ENCODE data around the gene ICAM3.

ICAM3 gene

GRCh38 chr19:10317857-10318462, 21.5 kb downstream of the ICAM3 start:
- no peak for DNase-seq

GRCh38 chr19:10317045-10317856, 22.2 kb downstream of the ICAM3 start:
- no peak for DNase-seq

DNA sequence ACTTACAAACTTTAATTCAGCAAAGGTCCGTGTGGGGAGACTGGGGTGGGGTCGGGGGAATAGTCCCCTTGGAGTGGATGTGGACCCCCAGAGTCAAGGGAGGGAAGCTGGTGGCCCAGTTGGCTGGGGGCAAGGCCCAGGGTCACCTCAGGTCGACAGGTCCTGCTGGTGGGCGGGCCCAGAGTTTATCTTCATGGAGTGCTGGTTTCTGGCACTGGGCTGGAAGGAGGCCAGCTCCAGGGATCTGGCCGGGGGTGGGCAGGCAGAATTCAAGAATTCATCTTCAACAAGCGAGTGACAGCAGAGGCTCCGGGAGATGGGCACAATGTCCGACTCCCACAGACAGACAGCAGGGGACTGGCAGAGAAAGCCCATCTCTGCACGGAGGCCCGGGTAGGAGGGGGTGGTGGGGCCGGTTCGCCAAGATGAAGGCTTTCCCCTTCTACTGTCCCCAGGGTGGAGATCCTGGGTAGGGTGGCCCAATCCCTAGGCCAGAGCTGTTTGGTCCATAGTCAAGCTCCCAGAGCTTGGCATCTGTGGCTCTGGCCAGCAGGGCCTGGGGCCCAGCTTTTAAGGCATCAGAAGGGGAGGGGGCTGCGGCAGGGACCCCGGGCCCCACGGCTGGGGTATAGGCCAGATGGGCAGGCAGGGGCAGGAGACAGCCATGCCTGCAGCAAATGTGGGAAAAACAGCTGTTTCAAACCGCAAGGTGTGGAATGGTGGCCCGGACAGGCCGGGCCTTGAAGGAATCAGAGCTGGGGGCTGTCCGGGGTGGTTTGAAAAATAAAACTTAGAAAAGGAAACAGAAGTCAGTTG, 23.0 kb downstream of the ICAM3 start:
- DNase-seq: no peak

DNA sequence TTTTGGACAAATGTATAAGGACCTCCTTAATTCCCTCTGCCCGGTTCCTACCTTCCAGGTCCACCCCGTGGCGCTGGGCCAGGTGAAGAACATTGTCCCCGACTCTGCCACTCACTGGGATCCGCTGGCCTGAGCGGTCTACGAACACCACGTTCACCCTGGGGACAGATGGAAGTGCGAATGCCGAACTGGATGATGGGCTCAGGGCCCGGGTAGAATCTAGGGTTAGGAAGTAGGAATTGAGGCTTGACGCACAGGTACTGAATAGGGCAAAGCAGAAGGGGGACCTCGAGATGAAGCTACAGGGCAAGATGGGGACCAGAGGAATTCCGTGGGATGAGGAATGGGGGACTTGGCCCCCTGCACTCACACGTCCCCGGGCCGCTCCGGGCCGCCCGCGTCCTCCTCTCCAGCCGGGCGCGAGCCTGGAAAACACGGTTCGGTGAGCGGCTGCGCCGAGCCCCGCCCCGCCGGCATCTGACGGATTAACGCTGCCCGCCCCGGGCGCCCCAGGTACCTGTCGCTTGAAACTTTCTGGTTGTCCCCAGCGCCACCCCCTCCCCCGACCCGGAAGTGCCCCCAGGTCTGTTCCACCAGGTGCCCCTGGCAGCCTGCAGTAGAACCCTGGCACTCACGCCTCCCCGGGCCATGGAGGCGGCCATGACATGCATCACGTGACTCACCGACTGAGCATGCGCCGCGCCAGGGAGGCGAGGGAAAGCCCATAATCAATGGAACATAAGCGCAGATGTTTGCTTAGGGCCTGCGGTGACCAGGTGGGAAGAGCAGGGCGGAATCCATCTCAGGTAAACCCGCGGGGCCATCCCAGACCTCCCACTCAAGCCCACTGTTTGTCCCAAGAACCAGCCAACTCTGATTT, 23.8 kb downstream of the ICAM3 start, which contains the start of gene FDX2:
TSS of gene FDX2 (minus strand) at position 681 of the 880 bp plus-strand sequence. CDS start at position 662, 19 bp downstream.
- DNase-seq: peak; percentile 92

DNA sequence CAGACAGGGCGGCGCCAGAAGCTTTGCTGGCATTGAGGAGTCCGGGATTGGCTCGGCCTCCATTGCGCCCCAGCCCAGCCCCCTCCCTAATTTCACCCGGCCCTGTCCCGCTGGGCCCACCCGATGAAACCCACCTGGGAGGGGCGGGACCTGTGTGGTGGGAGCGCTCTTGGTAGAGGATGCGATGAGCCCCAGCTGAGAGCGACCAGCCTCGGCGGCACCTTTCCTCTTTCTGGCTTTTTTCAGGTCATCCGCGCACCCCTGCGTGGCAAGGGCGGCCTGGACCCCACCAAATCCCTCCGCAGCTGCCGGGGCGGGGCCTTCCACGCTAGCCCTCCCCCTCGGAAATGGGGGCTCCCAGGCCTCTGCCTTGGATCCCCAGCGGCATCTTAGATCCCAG, 30.0 kb downstream of the ICAM3 start, which contains the start of gene ZGLP1:
TSS of gene ZGLP1 (minus strand) at position 393 of the 400 bp plus-strand sequence.
- DNase-seq: no peak

DNA sequence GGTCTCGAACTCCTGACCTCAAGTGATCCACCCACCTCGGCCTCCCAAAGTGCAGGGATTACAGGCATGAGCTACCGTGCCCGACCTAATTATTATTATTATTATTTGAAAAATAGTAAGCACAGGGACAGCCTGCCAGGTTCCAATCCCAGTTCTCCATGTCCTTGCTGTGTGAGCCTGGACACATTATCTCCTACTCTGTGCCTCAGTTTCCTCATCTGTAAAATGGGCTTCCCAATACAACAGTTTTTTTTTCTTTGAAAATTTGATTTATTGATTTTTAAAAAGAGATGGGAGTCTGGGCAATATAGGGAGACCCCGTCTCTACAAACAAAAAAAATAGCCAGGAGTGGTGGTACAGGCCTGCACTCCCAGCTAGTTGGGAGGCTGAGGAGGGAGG, 33.1 kb downstream of the ICAM3 start:
- DNase-seq: no peak

- DNase-seq: no peak
These were observed 34.2 kb downstream of the ICAM3 start for GRCh38 chr19:10305139-10305806.

- no peak for DNase-seq
These were observed 39.6 kb downstream of the ICAM3 start for GRCh38 chr19:10299545-10300458.

GRCh38 chr19:10295847-10296591, 43.4 kb downstream of the ICAM3 start:
- DNase-seq: no peak

- peak; percentile 51 for DNase-seq
These were observed 44.0 kb downstream of the ICAM3 start for GRCh38 chr19:10295305-10295846.

GRCh38 chr19:10294368-10294697, 45.1 kb downstream of the ICAM3 start:
- DNase-seq: no peak

DNA sequence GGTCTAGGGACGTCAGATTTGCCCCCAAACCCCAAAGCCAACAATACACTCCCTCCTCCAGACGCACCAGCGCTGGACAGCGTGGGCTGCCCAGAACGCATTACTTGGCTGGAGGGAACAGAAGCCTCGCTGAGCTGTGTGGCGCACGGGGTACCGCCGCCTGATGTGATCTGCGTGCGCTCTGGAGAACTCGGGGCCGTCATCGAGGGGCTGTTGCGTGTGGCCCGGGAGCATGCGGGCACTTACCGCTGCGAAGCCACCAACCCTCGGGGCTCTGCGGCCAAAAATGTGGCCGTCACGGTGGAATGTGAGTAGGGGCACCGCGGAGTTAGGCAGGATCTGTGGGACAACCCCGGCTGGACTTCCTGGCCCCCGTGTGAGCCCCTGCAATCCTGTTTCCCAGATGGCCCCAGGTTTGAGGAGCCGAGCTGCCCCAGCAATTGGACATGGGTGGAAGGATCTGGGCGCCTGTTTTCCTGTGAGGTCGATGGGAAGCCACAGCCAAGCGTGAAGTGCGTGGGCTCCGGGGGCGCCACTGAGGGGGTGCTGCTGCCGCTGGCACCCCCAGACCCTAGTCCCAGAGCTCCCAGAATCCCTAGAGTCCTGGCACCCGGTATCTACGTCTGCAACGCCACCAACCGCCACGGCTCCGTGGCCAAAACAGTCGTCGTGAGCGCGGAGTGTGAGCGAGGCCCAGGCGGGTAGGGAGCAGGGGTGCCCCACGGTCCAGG, 45.6 kb downstream of the ICAM3 start:
- no peak for DNase-seq

DNA sequence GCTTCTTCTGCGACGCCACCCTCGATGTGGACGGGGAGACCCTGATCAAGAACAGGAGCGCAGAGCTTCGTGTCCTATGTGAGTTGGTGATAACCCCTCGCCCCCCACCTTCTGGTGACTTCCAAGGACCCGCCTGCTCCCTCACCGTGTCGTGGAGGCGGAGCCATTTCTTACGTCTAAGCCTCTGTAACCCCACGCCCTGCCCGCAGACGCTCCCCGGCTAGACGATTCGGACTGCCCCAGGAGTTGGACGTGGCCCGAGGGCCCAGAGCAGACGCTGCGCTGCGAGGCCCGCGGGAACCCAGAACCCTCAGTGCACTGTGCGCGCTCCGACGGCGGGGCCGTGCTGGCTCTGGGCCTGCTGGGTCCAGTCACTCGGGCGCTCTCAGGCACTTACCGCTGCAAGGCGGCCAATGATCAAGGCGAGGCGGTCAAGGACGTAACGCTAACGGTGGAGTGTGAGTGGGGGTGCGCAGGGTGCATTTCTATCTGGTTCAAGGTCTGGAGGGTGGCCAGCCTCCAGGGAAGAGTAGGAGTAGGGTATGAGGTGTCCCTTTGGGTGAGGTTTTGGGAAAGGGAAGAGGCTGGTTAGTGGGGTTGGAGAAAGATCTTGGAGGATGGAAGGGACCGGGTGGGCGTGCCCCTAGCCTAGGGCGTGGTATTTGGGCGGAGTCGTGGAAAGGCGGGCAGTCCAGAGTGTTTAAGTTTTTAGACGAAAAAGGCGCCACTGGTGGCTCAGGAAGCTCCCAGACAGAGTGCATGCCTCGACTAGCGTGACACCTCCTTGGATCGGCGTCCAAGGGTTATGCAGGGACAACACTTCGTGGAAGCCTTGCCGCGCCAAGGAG, 46.4 kb downstream of the ICAM3 start:
- no peak for DNase-seq

DNA sequence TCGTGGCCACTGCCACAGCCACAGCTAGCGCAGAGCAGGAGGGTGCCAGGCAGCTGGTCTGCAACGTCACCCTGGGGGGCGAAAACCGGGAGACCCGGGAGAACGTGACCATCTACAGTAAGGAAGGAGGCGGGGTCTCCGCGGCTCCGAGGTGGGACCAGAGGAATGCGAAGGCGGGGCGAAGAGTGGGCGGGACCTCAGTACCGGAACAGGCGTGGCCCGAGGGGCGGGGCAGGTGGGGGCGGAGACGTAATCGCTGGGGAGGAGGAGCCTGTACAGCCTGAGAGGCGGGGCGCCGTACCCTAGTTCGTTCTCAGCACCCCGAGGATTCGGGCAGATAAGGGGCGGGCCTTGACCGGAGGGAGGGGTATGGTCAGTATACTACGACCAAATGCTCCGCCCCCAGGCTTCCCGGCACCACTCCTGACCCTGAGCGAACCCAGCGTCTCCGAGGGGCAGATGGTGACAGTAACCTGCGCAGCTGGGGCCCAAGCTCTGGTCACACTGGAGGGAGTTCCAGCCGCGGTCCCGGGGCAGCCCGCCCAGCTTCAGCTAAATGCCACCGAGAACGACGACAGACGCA, 47.1 kb downstream of the ICAM3 start:
- DNase-seq: peak; percentile 81

GRCh38 chr19:10291554-10292205, 47.7 kb downstream of the ICAM3 start:
- DNase-seq: no peak

GRCh38 chr19:10290876-10291553, 48.4 kb downstream of the ICAM3 start:
- peak; percentile 57 for DNase-seq

All from activated CD4-positive, alpha-beta T cell treated with anti-CD3 and anti-CD28 coated beads, Interleukin-2, amount 50 U/mL, for 16 hours (primary cell).